NCI-H1105 (cell line): ENCODE results near the gene CYP11A1.

Experiments
- DNase-seq: peaks from one replicate; lab custom pipeline; 2025; lab: John Stamatoyannopoulos, UW

CYP11A1 gene

DNA sequence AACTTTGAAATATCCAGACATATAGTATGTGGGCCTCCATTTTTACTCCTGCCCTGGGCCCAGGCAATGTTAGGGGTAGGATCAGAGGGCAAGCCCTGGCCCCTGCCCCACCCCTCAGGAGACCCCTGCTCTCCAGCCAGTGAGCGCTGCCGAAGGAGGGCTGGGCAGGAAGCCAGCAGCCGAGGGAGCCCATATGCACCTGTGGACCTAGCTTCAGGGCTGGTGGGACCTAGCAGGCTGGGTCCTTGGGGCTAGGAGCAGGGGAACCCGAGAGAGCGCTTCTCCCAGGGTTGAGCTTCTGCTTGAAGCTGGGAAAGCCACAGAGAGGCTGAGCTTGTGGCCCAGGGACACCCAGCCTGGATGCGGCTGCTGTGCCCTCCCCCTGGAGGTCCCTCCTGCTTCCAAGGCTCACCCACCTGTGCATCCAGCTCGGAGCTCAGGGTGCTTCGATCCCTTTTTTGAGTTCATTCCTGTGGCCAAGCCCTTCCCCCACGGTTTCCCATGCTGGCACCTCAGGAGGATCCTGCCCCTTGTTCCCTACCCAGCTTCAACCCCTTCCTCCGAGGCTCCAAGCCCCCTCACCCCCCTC lies 21.0 kb upstream of the CYP11A1 start:
- DNase-seq = no peak

- no peak for DNase-seq
These were observed 20.3 kb upstream of the CYP11A1 start for GRCh38 chr15:74387621-74388362.

- DNase-seq = no peak
These were observed 19.7 kb upstream of the CYP11A1 start for GRCh38 chr15:74387141-74387541.

GRCh38 chr15:74386496-74387140 lies 19.2 kb upstream of the CYP11A1 start:
- DNase-seq = no peak

- no peak for DNase-seq
These were observed 18.3 kb upstream of the CYP11A1 start for GRCh38 chr15:74385733-74386132.

DNA sequence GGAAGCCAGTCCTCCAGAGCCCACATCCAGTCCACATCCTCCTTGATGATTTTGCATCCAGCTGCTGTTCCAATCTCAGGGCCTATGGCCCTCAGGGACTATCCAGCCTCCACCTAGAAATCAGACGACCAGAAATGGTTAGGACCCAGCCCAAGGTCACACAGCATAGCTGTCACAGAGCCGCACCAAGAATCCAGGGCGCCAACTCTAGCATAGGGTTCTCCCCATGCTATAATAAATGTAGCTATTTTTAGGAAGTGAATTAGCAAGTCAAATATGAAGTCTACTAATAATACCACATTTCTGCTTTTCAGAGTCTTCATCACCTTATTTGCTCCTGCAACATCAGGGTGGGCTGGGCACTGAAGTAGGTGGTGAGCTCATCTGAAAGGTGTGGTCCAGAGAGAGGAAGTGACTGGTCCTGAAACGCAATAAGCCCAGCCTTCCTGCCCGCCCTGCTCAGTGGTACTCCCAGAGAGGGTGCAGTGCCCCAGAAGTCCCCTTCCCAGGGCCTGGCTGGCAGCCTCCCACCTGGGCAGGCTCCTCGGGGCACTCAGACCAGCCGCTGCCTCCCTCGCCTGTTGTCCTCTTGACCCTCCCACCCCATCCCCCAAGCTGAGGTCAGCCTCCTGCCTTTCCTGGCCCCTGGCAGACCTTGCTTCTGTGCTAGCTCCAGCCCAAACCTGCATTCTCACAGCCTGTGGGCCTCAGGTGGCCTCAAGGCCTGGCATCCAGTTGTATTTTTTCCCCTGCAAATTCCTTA lies 17.6 kb upstream of the CYP11A1 start:
- no peak for DNase-seq

GRCh38 chr15:74384566-74384880 lies 17.1 kb upstream of the CYP11A1 start:
- DNase-seq = no peak

GRCh38 chr15:74383695-74384565 lies 16.5 kb upstream of the CYP11A1 start:
- no peak for DNase-seq

GRCh38 chr15:74383286-74383685 lies 15.8 kb upstream of the CYP11A1 start:
- no peak for DNase-seq

- DNase-seq = peak; percentile 5
These were observed 14.8 kb upstream of the CYP11A1 start for GRCh38 chr15:74382004-74382816.

- DNase-seq = no peak
These were observed 14.0 kb upstream of the CYP11A1 start for GRCh38 chr15:74381481-74381880.

DNA sequence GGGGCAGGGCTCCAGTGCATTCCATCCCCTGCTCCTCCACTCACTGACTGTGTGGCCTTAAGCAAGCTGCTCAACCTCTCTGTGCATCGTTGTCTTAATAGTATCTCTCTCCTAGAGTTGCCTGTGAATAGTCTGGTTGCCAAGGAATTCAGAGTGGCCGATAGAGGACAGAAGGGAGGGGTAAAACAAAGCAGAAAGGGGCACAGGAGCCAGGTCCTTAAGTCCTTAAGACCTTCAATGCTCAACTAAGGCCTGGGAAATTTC lies 13.7 kb upstream of the CYP11A1 start:
- no peak for DNase-seq

GRCh38 chr15:74380361-74381189 lies 13.1 kb upstream of the CYP11A1 start:
- DNase-seq = no peak

DNA sequence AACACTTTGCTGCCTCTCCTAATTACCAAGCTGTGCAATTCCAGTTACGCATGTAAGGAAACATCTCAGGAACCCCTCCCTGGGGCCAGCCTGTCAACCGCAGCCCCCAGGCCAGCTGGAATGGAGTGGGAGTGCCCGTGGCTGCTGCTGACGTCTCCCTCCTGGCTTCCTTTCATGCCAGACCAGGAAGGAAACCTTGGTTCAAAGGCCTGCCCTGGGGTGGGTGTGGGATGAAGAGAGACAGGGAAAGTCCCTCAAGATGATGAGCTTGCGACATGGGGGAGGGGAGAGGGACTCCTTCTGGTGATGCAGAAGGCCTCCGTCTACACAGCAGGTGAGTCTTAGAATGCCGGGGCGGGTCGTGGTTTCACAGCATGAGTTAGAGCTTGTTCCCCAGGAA lies 11.4 kb upstream of the CYP11A1 start:
- no peak for DNase-seq

GRCh38 chr15:74377831-74378766 lies 10.7 kb upstream of the CYP11A1 start:
- DNase-seq = no peak

GRCh38 chr15:74376825-74377581 lies 9.6 kb upstream of the CYP11A1 start:
- DNase-seq = peak; percentile 24

GRCh38 chr15:74376226-74376625 lies 8.8 kb upstream of the CYP11A1 start:
- no peak for DNase-seq

GRCh38 chr15:74375303-74375693 lies 7.9 kb upstream of the CYP11A1 start:
- DNase-seq = peak; percentile 37
